CD4-positive, alpha-beta memory T cell (primary cell): ENCODE results near the gene EIF5B. TPM values are rescaled to one million over a fixed set of nuclear protein-coding genes. Genes with fewer than 3 reads are reported as not detected.
A peak's percentile ranks its signal among the peaks of the same experiment; 100 is the strongest.
"Not testable (repeated sequence)": the region's sequence is repeated elsewhere in the genome, so short reads cannot be mapped to it uniquely, and the experiment has no call there.

Source experiments
- CTCF ChIA-PET: fragments of 350-600 bp; sonication (Branson Sonifier 250); formaldehyde crosslinking; loops from one replicate; lab custom pipeline; 2021; ENCODE audit warnings: inconsistent platforms; ENCODE audit not compliant: partially characterized antibody; lab: Charles Lee
- POLR2A ChIA-PET: fragments of 350-600 bp; sonication (Branson Sonifier 250); formaldehyde crosslinking; loops from one replicate; lab custom pipeline; 2021; ENCODE audit not compliant: partially characterized antibody; lab: Charles Lee
- DNase-seq, 5 donors: peaks; one replicate each; pipeline versions ENCODE4 v3.0.0 to v3.0.0-alpha.2; 2020 to 2022; ENCODE audit warnings: mixed read lengths in 1 of 5
- H3K27ac ChIP-seq: one replicate; pipeline ENCODE4 v1.7.0; 2013; ENCODE audit warnings: low read depth, low read length
- H3K27me3 ChIP-seq: 2 replicates; pipeline ENCODE4 v1.7.0; 2013; ENCODE audit warnings: mild to moderate bottlenecking, low read length, moderate library complexity; ENCODE audit not compliant: insufficient read depth
- H3K36me3 ChIP-seq: 2 replicates; pipeline ENCODE4 v1.7.0; 2013; ENCODE audit warnings: mild to moderate bottlenecking, low read length, moderate library complexity; ENCODE audit not compliant: insufficient read depth
- H3K4me1 ChIP-seq: 2 replicates; pipeline ENCODE4 v1.7.0; 2013; ENCODE audit warnings: mild to moderate bottlenecking, low read length, moderate library complexity; ENCODE audit not compliant: insufficient read depth
- H3K4me3 ChIP-seq, 2 donors: one replicate each; pipeline ENCODE4 v1.7.0; 2013; ENCODE audit warnings: low read length in 2 of 2, mild to moderate bottlenecking in 1 of 2
- H3K9me3 ChIP-seq, 2 donors: one replicate each; pipeline ENCODE4 v1.7.0; 2013; ENCODE audit warnings: low read length in 2 of 2, control low read depth in 1 of 2; ENCODE audit not compliant: control insufficient read depth in 1 of 2
- H3K27ac Mint-ChIP-seq, 7 donors: one replicate each; pipeline ENCODE4 v1.8.0; 2020 to 2021; ENCODE audit warnings: mixed read lengths in 7 of 7, mild to moderate bottlenecking in 6 of 7, inconsistent platforms in 3 of 7, moderate library complexity in 3 of 7
- H3K27me3 Mint-ChIP-seq, 2 donors: one replicate each; pipeline ENCODE4 v1.8.0; 2020 to 2021; ENCODE audit warnings: mixed read lengths in 2 of 2
- H3K36me3 Mint-ChIP-seq, 2 donors: one replicate each; pipeline ENCODE4 v1.8.0; 2020 to 2021; ENCODE audit warnings: mixed read lengths in 2 of 2, inconsistent platforms in 1 of 2, mild to moderate bottlenecking in 1 of 2
- H3K4me1 Mint-ChIP-seq, 4 donors: one replicate each; pipeline ENCODE4 v1.8.0; 2020 to 2021; ENCODE audit warnings: mixed read lengths in 4 of 4, mild to moderate bottlenecking in 1 of 4
- H3K4me3 Mint-ChIP-seq, 8 donors: one replicate each; pipeline ENCODE4 v1.8.0; 2020 to 2021; ENCODE audit warnings: mixed read lengths in 8 of 8, mild to moderate bottlenecking in 7 of 8, moderate library complexity in 6 of 8, inconsistent platforms in 3 of 8
- H3K9me3 Mint-ChIP-seq, 8 donors: one replicate each; pipeline ENCODE4 v1.8.0; 2020 to 2021; ENCODE audit warnings: mixed read lengths in 8 of 8, mild to moderate bottlenecking in 5 of 8, inconsistent platforms in 3 of 8, moderate library complexity in 1 of 8
- intact Hi-C: fragments of 100-400 bp; cut with micrococcal nuclease; formaldehyde crosslinking; loops from one replicate; pipeline ENCODE4 v1.15.1; 2023
- polyA plus RNA-seq, 2 donors: library from polyadenylated mRNA; unstranded; fragments of 300-500 nt; fragmentation: Illumina TruSeq; gene quantifications; one replicate each; pipeline ENCODE4 v1.2.3, GENCODE V29; 2021
- total RNA-seq, 2 experiments: library from RNA; stranded (reverse); gene quantifications; one replicate each; pipeline ENCODE4 v1.2.3, GENCODE V29; 2021

The EIF5B gene
- total and polyA plus RNA-seq, 4 experiments from 2014 or later = 1.8 to 44.2 (median 26.4) TPM

DNA sequence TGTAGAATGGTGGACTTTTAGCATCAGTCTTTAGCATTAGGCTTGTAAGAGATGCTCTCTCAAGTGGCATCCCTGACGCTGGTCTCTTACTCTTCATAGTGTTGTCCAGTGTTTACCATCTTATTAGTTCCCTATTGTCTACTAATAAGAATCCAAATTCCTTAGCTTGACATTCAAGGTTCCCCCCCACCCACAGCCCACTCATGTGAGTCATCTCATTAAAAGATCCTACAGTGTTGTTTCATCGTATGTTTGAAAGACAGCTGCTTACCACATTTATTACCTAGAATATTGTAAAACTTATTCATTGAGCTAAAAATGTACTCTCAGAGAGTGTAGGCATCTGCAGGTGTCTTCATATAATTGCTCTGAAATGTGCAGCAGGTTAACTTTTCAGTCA is 28.5 kb downstream of the EIF5B start:
- no peaks in the 10 kb centered on the region for H3K27me3 Mint-ChIP-seq
- H3K27ac ChIP-seq = no peak overlapping the region
- H3K9me3 Mint-ChIP-seq = no peaks in the 10 kb centered on the region
- intact Hi-C loops = no loop called here
- H3K4me1 ChIP-seq = no peaks in the 10 kb centered on the region
- no peak for DNase-seq
- no peak overlapping the region for H3K27ac Mint-ChIP-seq
- H3K4me1 Mint-ChIP-seq = no peaks in the 10 kb centered on the region
- no peak overlapping the region for H3K4me3 ChIP-seq
- CTCF ChIA-PET = no interaction called here
- H3K9me3 ChIP-seq = no peaks in the 10 kb centered on the region
- no peak overlapping the region for H3K4me3 Mint-ChIP-seq
- no peaks in the 10 kb centered on the region for H3K27me3 ChIP-seq
- peaks cover 68% of the 10 kb centered on the region for H3K36me3 ChIP-seq
- POLR2A ChIA-PET = interaction anchor here (0.9 kb wide), 1 partner anchor 9 kb away, joined by 3 read pairs; no protein-coding TSS in a partner anchor
- H3K36me3 Mint-ChIP-seq = peaks cover 58 to 75% of the 10 kb centered on the region in 2 donors

DNA sequence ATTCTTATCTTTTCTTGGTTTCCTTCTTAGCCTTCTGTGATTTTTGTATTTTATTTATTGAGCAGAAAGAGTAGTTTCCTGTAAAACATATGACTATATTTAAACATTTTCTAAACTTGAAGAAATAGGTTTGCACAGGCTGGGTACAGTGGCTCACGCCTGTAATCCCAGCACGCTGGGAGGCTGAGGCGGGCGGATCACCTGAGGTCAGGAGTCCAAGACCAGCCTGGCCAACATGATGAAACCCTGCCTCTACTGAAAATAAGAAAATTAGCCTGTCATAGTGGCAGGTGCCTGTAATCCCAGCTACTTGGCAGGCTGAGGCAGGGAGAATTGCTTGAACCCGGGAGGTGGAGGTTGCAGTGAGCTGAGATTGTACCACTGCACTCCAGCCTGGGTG is 31.7 kb downstream of the EIF5B start:
- H3K27ac ChIP-seq, H3K27me3 Mint-ChIP-seq, H3K27me3 ChIP-seq, H3K9me3 Mint-ChIP-seq, POLR2A ChIA-PET, H3K4me3 Mint-ChIP-seq, H3K4me1 Mint-ChIP-seq, H3K4me1 ChIP-seq, CTCF ChIA-PET, DNase-seq, H3K4me3 ChIP-seq, H3K9me3 ChIP-seq, intact Hi-C loops: not testable (repeated sequence)
- H3K36me3 Mint-ChIP-seq = peaks cover 67 to 77% of the 10 kb centered on the region in 2 donors
- H3K27ac Mint-ChIP-seq = peak overlapping the region in 1 of 7 donors; percentile 10
- H3K36me3 ChIP-seq = peaks cover 67% of the 10 kb centered on the region

DNA sequence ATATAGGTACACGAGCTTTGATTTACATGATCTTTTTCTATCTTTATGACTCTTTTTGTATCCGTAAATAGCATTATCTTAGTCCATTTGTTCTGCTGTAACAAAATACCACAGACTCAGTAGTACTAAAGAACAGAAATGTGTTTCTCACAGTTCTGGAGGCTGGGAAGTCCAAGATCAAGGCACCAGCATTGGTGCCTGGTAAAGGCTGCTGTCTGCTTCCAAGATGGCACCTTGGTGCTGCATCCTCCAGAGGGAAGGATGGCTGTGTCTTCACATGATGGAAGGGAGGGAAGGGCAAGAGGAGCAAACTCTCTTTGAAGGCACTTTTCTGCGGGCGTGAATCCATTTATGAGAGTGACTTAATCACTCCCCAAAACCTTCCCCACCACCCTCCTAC is 36.0 kb downstream of the EIF5B start:
- no peak for DNase-seq
- no peaks in the 10 kb centered on the region for H3K27me3 Mint-ChIP-seq
- peaks cover 73 to 75% of the 10 kb centered on the region in 2 donors for H3K36me3 Mint-ChIP-seq
- H3K27ac ChIP-seq = no peak overlapping the region
- peaks cover 0 to 10% (median 3%) of the 10 kb centered on the region in 4 donors for H3K4me1 Mint-ChIP-seq
- peaks cover 0 to 16% (median under 1%) of the 10 kb centered on the region in 8 donors for H3K9me3 Mint-ChIP-seq
- H3K27me3 ChIP-seq = no peaks in the 10 kb centered on the region
- no peaks in the 10 kb centered on the region for H3K4me1 ChIP-seq
- H3K4me3 ChIP-seq = no peak overlapping the region
- H3K36me3 ChIP-seq = peaks cover 35% of the 10 kb centered on the region
- POLR2A ChIA-PET = no interaction called here
- intact Hi-C loops = no loop called here
- CTCF ChIA-PET = no interaction called here
- H3K4me3 Mint-ChIP-seq = no peak overlapping the region
- no peaks in the 10 kb centered on the region for H3K9me3 ChIP-seq
- peak overlapping the region in 2 of 7 donors; percentile 4 to 23 for H3K27ac Mint-ChIP-seq

DNA sequence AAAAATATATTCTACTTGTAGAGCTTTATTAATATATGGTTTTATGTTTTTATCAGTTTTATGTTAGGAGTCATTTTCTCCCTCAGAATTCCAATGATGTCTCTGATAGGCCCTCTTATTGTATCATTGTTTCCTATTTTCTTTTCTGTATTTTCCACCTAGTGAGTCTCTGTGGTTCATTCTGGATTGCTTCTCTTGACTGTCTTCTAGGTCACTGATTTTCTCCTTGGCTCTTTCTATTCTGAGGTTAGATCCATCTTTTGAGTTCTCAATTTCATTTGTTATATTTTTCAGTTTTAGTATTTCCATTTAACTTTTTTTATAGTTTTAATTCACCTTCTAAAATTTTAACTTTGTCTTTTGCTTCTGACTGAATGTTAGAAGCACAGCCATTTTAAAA is 37.6 kb downstream of the EIF5B start:
- Histone ChIP-seq H3K4me1 (no peaks in the 10 kb centered on the region), H3K4me3 (no peak overlapping the region), H3K27me3 (no peaks in the 10 kb centered on the region), H3K9me3 (no peaks in the 10 kb centered on the region), H3K27ac (no peak overlapping the region), H3K36me3 (peaks cover 31% of the 10 kb centered on the region)
- DNase-seq = no peak
- Mint-ChIP-seq H3K36me3 (peaks cover 71% of the 10 kb centered on the region in 2 donors), H3K4me1 (peaks cover 0 to 10% (median 3%) of the 10 kb centered on the region in 4 donors), H3K27me3 (no peaks in the 10 kb centered on the region), H3K9me3 (peaks cover 0 to 16% (median under 1%) of the 10 kb centered on the region in 8 donors), H3K4me3 (no peak overlapping the region), H3K27ac (no peak overlapping the region)
- ChIA-PET CTCF (no interaction called here), POLR2A (no interaction called here)
- intact Hi-C loops = no loop called here

DNA sequence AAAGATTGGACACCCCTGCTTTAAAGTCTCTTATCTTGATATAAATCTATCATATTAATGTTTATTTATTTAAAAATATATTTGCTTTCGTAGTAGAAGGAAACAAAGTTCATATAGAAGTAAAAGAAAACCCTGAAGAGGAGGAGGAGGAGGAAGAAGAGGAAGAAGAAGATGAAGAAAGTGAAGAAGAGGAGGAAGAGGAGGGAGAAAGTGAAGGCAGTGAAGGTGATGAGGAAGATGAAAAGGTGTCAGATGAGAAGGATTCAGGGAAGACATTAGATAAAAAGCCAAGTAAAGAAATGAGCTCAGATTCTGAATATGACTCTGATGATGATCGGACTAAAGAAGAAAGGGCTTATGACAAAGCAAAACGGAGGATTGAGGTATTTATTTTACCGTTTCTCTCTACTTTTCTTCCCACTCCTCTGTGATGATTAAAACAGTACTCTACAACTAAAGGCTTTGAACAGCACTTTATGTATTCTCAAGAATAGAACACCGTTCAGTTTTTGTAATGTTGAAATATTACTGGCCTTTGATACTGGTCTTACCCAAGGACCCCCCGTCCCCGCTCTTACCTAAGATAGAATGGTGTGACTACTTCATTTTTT is 39.2 kb downstream of the EIF5B start:
- DNase-seq = no peak
- Mint-ChIP-seq H3K36me3 (peaks cover 75 to 78% of the 10 kb centered on the region in 2 donors), H3K9me3 (peaks cover 0 to 16% (median under 1%) of the 10 kb centered on the region in 8 donors), H3K27me3 (no peaks in the 10 kb centered on the region), H3K4me3 (no peak overlapping the region), H3K4me1 (peaks cover 0 to 10% (median 4%) of the 10 kb centered on the region in 4 donors), H3K27ac (peak overlapping the region in 6 of 7 donors; percentile 16 to 88 (median 58))
- Histone ChIP-seq H3K36me3 (peaks cover 26% of the 10 kb centered on the region), H3K9me3 (no peaks in the 10 kb centered on the region), H3K4me3 (no peak overlapping the region), H3K27ac (no peak overlapping the region), H3K27me3 (no peaks in the 10 kb centered on the region), H3K4me1 (no peaks in the 10 kb centered on the region)
- intact Hi-C loops = no loop called here
- CTCF ChIA-PET = no interaction called here
- POLR2A ChIA-PET = no interaction called here

DNA sequence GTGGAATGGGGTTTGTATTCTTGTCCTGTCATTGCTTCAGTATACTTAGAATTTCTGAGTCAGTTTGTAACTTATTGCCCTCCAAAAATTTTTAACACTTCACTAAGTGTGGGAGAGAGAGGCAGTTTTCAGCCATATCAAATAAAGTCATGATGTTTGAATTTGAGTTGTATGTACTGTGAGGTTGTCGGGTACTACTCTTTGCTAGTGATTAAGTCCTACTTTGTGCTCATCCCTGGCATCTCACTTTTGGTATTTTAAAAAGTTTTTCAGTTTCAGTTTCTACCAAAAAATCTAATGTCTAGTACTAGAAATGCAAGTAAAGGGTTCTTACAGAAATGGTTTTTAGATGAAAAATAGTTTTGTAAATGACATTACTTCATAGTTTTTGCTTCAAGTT is 40.7 kb downstream of the EIF5B start:
- intact Hi-C loops = no loop called here
- no peak overlapping the region for H3K4me3 Mint-ChIP-seq
- H3K36me3 Mint-ChIP-seq = peaks cover 70 to 79% of the 10 kb centered on the region in 2 donors
- no peak overlapping the region for H3K4me3 ChIP-seq
- ChIA-PET CTCF (no interaction called here), POLR2A (no interaction called here)
- H3K36me3 ChIP-seq = peaks cover 20% of the 10 kb centered on the region
- H3K9me3 Mint-ChIP-seq = peaks cover 0 to 12% (median under 1%) of the 10 kb centered on the region in 8 donors
- no peaks in the 10 kb centered on the region for H3K4me1 ChIP-seq
- peak overlapping the region in 6 of 7 donors; percentile 8 to 55 (median 30) for H3K27ac Mint-ChIP-seq
- DNase-seq = no peak
- no peaks in the 10 kb centered on the region for H3K27me3 Mint-ChIP-seq
- no peak overlapping the region for H3K27ac ChIP-seq
- H3K9me3 ChIP-seq = no peaks in the 10 kb centered on the region
- peaks cover 0 to 10% (median 4%) of the 10 kb centered on the region in 4 donors for H3K4me1 Mint-ChIP-seq
- no peaks in the 10 kb centered on the region for H3K27me3 ChIP-seq

DNA sequence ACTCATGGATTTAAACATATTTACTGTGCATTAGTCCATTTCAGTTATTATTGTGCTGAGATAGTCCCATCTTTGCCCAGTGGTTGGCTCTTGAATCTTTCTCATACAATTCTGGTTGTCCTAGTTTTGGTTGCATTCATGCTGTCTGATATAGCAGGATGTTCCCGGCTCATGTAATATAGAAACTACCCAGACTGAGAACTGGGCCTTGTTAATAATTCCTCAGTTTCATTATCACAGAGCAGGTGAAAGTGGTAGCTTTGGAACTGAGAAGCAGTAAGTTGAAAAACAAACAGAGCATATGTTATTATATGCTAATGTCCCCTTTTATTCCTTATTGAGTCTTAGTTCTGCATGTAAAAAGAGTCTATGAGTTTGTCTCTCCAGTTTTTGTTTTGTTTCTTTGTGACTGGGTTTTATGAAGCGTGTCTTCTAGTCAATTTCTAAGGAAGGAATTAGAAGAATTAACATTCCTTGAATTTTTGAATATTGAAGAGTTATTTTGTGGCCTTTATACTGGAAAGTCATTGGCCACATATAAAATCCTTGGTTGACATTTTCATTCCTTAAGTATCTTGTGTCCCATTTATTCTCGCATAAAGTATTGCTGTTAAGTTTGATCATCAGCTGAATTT is 43.3 kb downstream of the EIF5B start:
- Mint-ChIP-seq H3K27ac (peak overlapping the region in 5 of 7 donors; percentile 21 to 83 (median 52)), H3K36me3 (peaks cover 57 to 78% of the 10 kb centered on the region in 2 donors), H3K4me1 (peaks cover 0 to 10% (median 5%) of the 10 kb centered on the region in 4 donors), H3K4me3 (no peak overlapping the region), H3K27me3 (no peaks in the 10 kb centered on the region), H3K9me3 (no peaks in the 10 kb centered on the region)
- Histone ChIP-seq H3K27me3 (no peaks in the 10 kb centered on the region), H3K27ac (no peak overlapping the region), H3K9me3 (no peaks in the 10 kb centered on the region), H3K4me1 (no peaks in the 10 kb centered on the region), H3K4me3 (no peak overlapping the region), H3K36me3 (peaks cover 20% of the 10 kb centered on the region)
- intact Hi-C loops = no loop called here
- no peak for DNase-seq
- ChIA-PET CTCF (no interaction called here), POLR2A (no interaction called here)
